Small intestine (tissue), 7 donors: Measurements from ENCODE around the gene F12. TPM values are rescaled to one million over a fixed set of nuclear protein-coding genes. Genes with fewer than 3 reads are reported as not detected.

Experiments used
- DNase-seq, 2 donors: peaks; one replicate each; pipeline versions ENCODE4 v3.0.0 to v3.0.0-alpha.2; 2013
- FAIRE-seq: peaks from 2 replicates; lab custom pipeline; 2012; peaks lifted over from hg19 to GRCh38; lab: Jason Lieb, UNC
- H3K27ac ChIP-seq, 3 donors: one replicate each; pipeline ENCODE4 v1.5.1; 2013; ENCODE audit warnings: low read length in 2 of 3, mild to moderate bottlenecking in 2 of 3, control low read depth in 1 of 3, inconsistent platforms in 1 of 3, low read depth in 1 of 3, moderate library complexity in 1 of 3
- H3K27me3 ChIP-seq, 3 donors: one replicate each; pipeline ENCODE4 v1.6.1; 2013; ENCODE audit warnings: low read length in 3 of 3, inconsistent platforms in 1 of 3; ENCODE audit not compliant: control insufficient read depth in 3 of 3, insufficient read depth in 3 of 3
- H3K36me3 ChIP-seq, 3 donors: one replicate each; pipeline ENCODE4 v1.6.1; 2013; ENCODE audit warnings: low read length in 3 of 3, inconsistent platforms in 1 of 3, low read depth in 1 of 3, mild to moderate bottlenecking in 1 of 3, moderate library complexity in 1 of 3; ENCODE audit not compliant: control insufficient read depth in 3 of 3, insufficient read depth in 2 of 3
- H3K4me1 ChIP-seq, 3 donors: one replicate each; pipeline ENCODE4 v1.6.1; 2013; ENCODE audit warnings: low read length in 2 of 3, inconsistent platforms in 1 of 3, low read depth in 1 of 3, mild to moderate bottlenecking in 1 of 3, moderate library complexity in 1 of 3; ENCODE audit not compliant: control insufficient read depth in 3 of 3, insufficient read depth in 2 of 3
- H3K4me3 ChIP-seq, 3 donors: one replicate each; pipeline ENCODE4 v1.5.1; 2013; ENCODE audit warnings: low read length in 3 of 3, control low read depth in 1 of 3, inconsistent platforms in 1 of 3, low read depth in 1 of 3, mild to moderate bottlenecking in 1 of 3, moderate library complexity in 1 of 3
- H3K9me3 ChIP-seq, 2 donors: one replicate each; pipeline ENCODE4 v1.6.1; 2013; ENCODE audit warnings: low read depth in 1 of 2, low read length in 1 of 2; ENCODE audit not compliant: control insufficient read depth in 2 of 2, insufficient read depth in 1 of 2
- WGBS, 3 donors: extraction: QIAGEN DNeasy Blood & Tissue Kit; methylation state at CpG; one replicate each; pipeline ENCODE4 v1.1.7; 2013; 5-methylcytosine and 5-hydroxymethylcytosine counted together
- polyA plus RNA-seq, 4 donors: library from polyadenylated mRNA; stranded (reverse) in 3 of 4; unstranded in 1 of 4; fragments of 200-250 nt in 3 of 4; fragments of 120-200 nt in 1 of 4; gene quantifications; one replicate each; pipeline versions ENCODE4 v1.2.1 to v1.2.3, GENCODE V29; 2013
- donor health status: healthy with polysubstance abuse.
- donor health status: control.
- donor health status: control.
- donor health status: Bipolar disorder and iron deficiency.
- donor health status: healthy.

F12 gene
- polyA plus RNA-seq, 4 donors = 0.28 to 22.4 (median 18.6) TPM

DNA sequence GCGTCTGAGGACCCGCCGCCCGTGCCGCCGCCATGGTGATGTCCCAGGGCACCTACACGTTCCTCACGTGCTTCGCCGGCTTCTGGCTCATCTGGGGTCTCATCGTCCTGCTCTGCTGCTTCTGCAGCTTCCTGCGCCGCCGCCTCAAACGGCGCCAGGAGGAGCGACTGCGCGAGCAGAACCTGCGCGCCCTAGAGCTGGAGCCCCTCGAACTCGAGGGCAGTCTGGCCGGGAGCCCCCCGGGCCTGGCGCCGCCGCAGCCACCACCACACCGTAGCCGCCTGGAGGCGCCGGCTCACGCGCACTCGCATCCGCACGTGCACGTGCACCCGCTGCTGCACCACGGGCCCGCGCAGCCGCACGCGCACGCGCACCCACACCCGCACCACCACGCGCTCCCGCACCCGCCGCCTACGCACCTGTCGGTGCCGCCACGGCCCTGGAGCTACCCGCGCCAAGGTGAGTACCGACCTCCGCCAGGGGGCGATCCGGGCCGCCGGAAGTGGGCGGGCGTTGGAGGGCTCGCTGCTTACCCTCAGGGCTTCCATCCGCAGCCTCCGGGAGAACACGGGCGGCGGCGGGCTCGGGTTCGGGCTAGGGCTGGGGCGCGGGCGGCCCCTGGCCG lies 45.8 kb upstream of the F12 start:
- no peak for FAIRE-seq
- no peaks in the 10 kb centered on the region for H3K9me3 ChIP-seq
- peaks cover 0 to 17% (median 0%) of the 10 kb centered on the region in 3 donors for H3K4me1 ChIP-seq
- DNase-seq = peak; percentile 86 to 95
- H3K27ac ChIP-seq = peak overlapping the region; percentile 76 to 89 (median 77)
- 0 to 1% (median 0%) methylated on average over 55 to 80 of the region's 80 CpGs for WGBS, 3 donors
- peak overlapping the region; percentile 47 to 71 (median 63) for H3K4me3 ChIP-seq
- peaks cover 0 to 4% (median 0%) of the 10 kb centered on the region in 3 donors for H3K27me3 ChIP-seq
- H3K36me3 ChIP-seq = peaks cover 0 to 33% (median 0%) of the 10 kb centered on the region in 3 donors

DNA sequence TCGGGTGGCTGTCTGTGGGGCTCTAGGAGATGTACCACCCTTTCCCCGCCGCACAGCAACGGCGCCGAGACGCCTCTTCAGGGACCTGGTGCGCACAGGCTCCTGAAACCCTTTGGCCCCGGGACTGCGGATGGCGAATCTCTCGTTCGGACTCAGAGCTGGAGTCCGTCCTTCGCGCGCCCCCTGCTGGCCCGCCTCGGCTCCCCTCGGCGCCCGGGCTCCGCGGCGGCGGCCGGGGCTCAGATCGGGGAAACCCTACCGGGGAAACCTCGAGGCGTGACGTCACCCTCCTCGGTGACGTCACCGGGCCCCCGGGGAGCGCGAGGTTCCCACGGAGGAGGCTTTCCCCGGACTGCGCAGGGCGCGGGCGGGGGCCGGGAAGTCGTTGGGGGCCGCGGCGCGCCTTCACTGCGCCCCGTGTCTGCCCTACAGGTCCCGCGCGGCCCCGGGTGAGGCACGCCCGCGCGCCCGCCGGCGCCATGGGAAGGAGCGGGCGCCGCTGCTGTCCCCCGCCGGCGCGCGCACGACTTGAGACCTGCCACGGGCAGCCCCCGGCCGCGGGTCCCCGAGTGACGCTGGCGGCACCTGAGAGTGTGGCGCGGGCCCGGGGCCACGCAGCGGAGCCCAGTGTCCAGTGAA lies 45.2 kb upstream of the F12 start:
- H3K27me3 ChIP-seq = peaks cover 0 to 6% (median 0%) of the 10 kb centered on the region in 3 donors
- H3K4me3 ChIP-seq = peak overlapping the region; percentile 47 to 71 (median 53)
- peaks cover 0 to 28% (median 0%) of the 10 kb centered on the region in 3 donors for H3K36me3 ChIP-seq
- peak; percentile 91 to 97 for DNase-seq
- FAIRE-seq = no peak
- H3K27ac ChIP-seq = peak overlapping the region; percentile 58 to 89 (median 76)
- H3K9me3 ChIP-seq = no peaks in the 10 kb centered on the region
- H3K4me1 ChIP-seq = peaks cover 0 to 17% (median 0%) of the 10 kb centered on the region in 3 donors
- WGBS, 3 donors = 0% methylated on average over 47 to 84 of the region's 84 CpGs

- Histone ChIP-seq H3K27ac (peak overlapping the region in 1 of 3 donors; percentile 13), H3K27me3 (peaks cover 0 to 11% (median 0%) of the 10 kb centered on the region in 3 donors), H3K4me1 (peaks cover 0 to 17% (median 0%) of the 10 kb centered on the region in 3 donors), H3K36me3 (peaks cover 0 to 23% (median 0%) of the 10 kb centered on the region in 3 donors), H3K9me3 (no peaks in the 10 kb centered on the region), H3K4me3 (peak overlapping the region in 2 of 3 donors; percentile 40 to 53)
- no peak for FAIRE-seq
- DNase-seq = no peak
- WGBS, 3 donors = 3 to 6% (median 5%) methylated on average over 25 to 31 of the region's 31 CpGs
These were observed 44.6 kb upstream of the F12 start for GRCh38 chr5:177453852-177454396.

DNA sequence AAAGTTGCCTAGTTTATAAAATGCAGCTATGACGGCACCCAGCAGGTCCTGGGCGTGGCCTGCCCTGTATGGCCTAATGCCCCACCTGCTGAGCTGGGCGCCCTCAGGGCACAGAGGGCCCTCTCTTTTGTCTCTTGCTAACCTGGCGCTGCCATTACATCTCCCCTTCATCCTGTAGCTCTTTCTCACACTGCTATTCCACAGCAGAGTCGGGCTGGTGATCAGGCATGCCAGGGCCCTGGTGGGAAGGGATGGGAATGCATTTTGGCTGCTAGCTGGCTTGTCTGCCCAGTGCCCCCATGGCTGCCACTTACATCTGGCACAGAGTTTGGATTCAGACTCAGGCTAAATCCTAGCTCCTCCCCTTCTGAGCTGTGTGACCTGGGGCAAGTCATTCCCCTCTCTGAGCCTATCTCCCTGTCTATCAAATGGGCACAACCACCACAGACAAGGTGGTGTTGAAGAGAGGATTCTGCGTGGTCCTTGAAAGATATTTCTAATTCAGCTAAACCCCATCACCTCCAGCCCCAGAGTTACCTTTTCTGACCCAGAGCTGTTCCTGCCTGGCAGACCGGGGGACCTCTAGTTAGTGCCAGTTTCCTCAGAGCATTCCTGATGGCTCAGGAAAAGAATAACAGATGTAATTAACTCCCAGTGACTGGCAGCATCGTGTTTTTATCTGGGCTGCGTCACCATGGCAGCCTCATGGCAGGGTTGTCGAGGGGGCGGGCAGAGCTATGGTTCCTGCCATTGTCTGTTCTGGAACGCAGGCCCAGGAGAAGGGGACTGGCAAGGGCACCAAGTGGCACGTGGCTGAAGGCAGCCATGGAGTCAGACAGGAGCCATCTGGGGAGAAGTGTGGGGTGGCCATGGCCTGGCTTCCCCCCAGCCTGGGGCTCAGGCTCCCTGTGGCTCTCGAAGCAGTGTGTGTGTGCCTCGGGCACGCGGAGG lies 43.6 kb upstream of the F12 start:
- 69 to 80% (median 79%) methylated on average over 17 of the region's 17 CpGs for WGBS, 3 donors
- DNase-seq (peak in 1 of 2 donors; percentile 50), FAIRE-seq (no peak)
- H3K4me3 ChIP-seq = no peak overlapping the region
- H3K9me3 ChIP-seq = no peaks in the 10 kb centered on the region
- peaks cover 0 to 20% (median 0%) of the 10 kb centered on the region in 3 donors for H3K27me3 ChIP-seq
- H3K36me3 ChIP-seq = peaks cover 0 to 13% (median 0%) of the 10 kb centered on the region in 3 donors
- H3K27ac ChIP-seq = no peak overlapping the region
- peaks cover 0 to 19% (median 0%) of the 10 kb centered on the region in 3 donors for H3K4me1 ChIP-seq

DNA sequence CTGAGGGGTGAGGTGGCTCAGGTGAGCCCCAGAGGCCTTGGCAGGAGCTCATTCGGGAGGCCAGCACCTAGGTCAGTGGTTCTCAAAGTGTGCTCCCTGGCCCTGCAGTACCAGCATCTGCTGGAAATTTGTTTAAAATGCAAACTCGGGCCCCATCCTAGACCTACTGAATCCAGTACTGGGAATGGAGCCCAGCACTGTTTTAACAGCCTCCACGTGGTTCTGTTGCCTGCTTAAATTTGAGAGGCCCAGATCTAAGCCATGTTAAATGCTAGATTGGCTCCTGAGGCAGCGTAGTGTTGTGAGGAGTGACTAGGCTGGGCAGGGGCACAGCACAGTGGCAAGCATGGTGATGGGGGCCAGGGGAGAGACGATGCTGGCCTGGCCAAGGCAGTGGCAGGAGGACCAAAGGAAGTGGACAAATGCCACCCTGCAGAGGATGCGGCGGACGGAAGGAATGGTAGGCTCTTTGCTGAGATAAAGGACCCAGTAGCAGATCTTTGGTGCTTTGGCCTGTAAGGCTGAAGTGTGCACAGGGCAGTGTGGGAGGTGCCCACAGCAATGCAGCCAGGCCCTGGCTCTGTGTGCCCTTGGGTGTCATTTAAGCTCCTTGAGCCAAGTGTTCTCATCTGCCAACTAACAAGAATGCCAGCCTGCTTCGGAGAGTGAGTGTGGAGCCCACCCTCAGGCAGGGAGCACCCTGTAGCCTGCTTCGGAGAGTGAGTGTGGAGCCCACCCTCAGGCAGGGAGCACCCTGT lies 41.5 kb upstream of the F12 start:
- Histone ChIP-seq H3K9me3 (no peaks in the 10 kb centered on the region), H3K4me3 (no peak overlapping the region), H3K27ac (no peak overlapping the region), H3K36me3 (no peaks in the 10 kb centered on the region), H3K4me1 (peaks cover 0 to 22% (median 2%) of the 10 kb centered on the region in 3 donors), H3K27me3 (peaks cover 0 to 32% (median 0%) of the 10 kb centered on the region in 3 donors)
- DNase-seq (no peak), FAIRE-seq (no peak)
- 91 to 94% (median 92%) methylated on average over 10 of the region's 10 CpGs for WGBS, 3 donors

GRCh38 chr5:177449140-177450061 lies 40.0 kb upstream of the F12 start:
- H3K36me3 ChIP-seq = no peaks in the 10 kb centered on the region
- no peaks in the 10 kb centered on the region for H3K9me3 ChIP-seq
- H3K4me1 ChIP-seq = peaks cover 0 to 23% (median 2%) of the 10 kb centered on the region in 3 donors
- FAIRE-seq = no peak
- DNase-seq = no peak
- no peak overlapping the region for H3K27ac ChIP-seq
- H3K4me3 ChIP-seq = no peak overlapping the region
- 54 to 88% (median 70%) methylated on average over 18 of the region's 18 CpGs for WGBS, 3 donors
- H3K27me3 ChIP-seq = peaks cover 0 to 41% (median 0%) of the 10 kb centered on the region in 3 donors
